ENCODE data around the gene COPS2. TPM values are rescaled to one million over a fixed set of nuclear protein-coding genes. Genes with fewer than 3 reads are reported as not detected.
"Not testable (repeated sequence)": the region's sequence is repeated elsewhere in the genome, so short reads cannot be mapped to it uniquely, and the experiment has no call there.

COPS2 gene
- total and polyA plus RNA-seq, 10 donors, result 21.0 to 58.4 (median 47.3) TPM

DNA sequence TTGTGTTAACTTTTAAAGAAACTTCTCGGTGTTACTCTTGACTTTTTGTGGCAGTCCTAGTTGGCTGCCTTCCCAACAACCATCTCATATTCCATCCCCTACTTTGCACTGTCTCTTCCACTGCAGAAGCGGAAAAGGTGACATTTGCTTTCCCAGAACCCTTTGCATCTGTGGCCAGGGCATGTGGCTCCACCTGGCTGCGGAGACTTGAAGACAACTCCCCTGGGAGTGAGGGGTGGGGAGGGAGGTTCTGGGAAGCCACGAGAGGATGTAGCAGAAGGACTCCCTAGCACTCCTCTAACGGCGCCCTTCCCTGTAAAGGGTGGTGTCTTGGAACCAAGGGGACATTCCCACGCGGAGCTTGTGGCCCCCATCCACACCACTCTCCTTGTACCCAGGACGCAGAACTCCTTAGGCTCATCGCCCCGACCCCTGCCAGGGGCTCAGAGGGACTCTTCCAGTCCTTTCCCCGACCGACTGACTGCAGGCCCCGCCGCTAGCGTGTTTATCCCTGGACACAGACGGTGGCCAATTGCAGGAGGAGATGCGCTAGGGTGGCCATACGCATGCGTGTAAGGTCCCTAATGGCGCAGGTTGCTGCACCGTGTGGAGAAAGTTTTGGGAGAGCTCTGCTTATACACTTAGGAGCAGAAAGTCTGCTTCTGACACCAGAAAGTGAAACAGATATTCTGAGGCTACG, 75.9 kb downstream of the COPS2 start:
- Histone ChIP-seq H3K27me3 (replicated peaks in 1 of 7) (no peaks in the 10 kb centered on the region), H3K9me3 (peaks cover 0 to 2% (median 0%) of the 10 kb centered on the region in 8 donors), H3K4me3 (no peak overlapping the region), H3K4me1 (no peaks in the 10 kb centered on the region), H3K36me3 (no peaks in the 10 kb centered on the region), H3K27ac (no peak overlapping the region)
- no peak for TF ChIP-seq POLR2A (IDR thresholded peaks at IDR 0.05)
- TF ChIP-seq, protein P1, sequence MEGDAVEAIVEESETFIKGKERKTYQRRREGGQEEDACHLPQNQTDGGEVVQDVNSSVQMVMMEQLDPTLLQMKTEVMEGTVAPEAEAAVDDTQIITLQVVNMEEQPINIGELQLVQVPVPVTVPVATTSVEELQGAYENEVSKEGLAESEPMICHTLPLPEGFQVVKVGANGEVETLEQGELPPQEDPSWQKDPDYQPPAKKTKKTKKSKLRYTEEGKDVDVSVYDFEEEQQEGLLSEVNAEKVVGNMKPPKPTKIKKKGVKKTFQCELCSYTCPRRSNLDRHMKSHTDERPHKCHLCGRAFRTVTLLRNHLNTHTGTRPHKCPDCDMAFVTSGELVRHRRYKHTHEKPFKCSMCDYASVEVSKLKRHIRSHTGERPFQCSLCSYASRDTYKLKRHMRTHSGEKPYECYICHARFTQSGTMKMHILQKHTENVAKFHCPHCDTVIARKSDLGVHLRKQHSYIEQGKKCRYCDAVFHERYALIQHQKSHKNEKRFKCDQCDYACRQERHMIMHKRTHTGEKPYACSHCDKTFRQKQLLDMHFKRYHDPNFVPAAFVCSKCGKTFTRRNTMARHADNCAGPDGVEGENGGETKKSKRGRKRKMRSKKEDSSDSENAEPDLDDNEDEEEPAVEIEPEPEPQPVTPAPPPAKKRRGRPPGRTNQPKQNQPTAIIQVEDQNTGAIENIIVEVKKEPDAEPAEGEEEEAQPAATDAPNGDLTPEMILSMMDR (IDR thresholded peaks at IDR 0.05 in 8 of 11, conservative IDR thresholded peaks at IDR 0.05 in 3 of 11), result no peak
- 90 to 94% (median 90%) methylated on average over 23 of the region's 23 CpGs for WGBS, 5 donors
- intact Hi-C loops (cut with DNase I; ENCODE audit: low total_unique reads), result no loop called here
- DNase-seq, result no peak

DNA sequence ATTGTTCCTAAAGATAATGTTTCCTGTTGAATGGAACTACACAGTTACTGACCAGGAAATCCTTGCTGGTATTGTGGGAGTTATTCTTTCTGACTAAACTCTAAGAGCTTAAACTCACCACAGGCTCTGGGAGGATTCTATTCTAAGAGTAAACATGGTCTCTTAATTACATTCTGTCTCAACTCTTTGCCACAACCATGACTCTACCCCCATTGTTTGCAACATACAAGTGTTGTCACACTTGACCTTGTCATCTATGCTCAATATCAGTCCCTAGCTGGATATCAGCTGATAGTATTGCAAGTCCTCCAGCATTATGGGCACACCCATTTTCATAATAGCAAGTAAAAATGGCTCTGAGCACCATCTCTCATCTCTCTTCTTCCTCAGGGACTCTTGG, 79.5 kb downstream of the COPS2 start:
- no peak for TF ChIP-seq POLR2A (IDR thresholded peaks at IDR 0.05)
- TF ChIP-seq, protein P1 (IDR thresholded peaks at IDR 0.05 in 8 of 11, conservative IDR thresholded peaks at IDR 0.05 in 3 of 11), result no peak
- TF ChIP-seq POLR2AphosphoS5 (IDR thresholded peaks at IDR 0.05), result no peak
- no peaks in the 10 kb centered on the region for H3K27me3 ChIP-seq (replicated peaks in 1 of 7)
- no peak overlapping the region for H3K27ac ChIP-seq
- no peaks in the 10 kb centered on the region for H3K36me3 ChIP-seq
- H3K4me1 ChIP-seq, result no peaks in the 10 kb centered on the region
- intact Hi-C loops (cut with DNase I; ENCODE audit: low total_unique reads), result no loop called here
- DNase-seq, result no peak
- peaks cover 0 to 5% (median 0%) of the 10 kb centered on the region in 8 donors for H3K9me3 ChIP-seq
- H3K4me3 ChIP-seq, result no peak overlapping the region

DNA sequence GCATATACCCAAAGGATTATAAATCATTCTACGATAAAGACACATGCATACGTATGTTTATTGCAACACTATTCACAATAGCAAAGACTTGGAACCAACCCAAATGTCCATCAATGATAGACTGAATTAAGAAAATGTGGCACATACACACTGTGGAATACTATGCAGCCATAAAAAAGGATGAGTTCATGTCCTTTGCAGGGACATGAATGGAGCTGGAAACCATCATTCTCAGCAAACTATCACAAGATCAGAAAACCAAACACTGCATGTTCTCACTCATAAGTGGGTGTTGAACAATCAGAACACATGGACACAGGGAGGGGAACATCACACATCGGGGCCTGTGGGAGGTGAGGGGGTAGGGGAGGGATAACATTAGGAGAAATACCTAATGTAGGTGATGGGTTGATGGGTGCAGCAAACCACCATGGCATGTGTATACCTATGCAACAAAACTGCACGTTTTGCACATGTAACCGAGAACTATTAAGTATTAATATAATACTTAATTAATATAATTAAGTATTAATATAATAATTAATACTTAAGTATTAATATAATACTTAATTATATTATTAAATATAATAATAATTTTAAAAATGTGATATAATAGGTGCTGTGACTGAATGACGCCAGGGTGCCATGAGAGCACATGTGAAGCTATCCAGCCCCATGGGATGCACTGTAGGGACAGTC, 80.7 kb downstream of the COPS2 start:
- H3K4me3 ChIP-seq; H3K36me3 ChIP-seq; DNase-seq; H3K27ac ChIP-seq; intact Hi-C loops (cut with DNase I; ENCODE audit: low total_unique reads); H3K4me1 ChIP-seq; H3K27me3 ChIP-seq (replicated peaks in 1 of 7); H3K9me3 ChIP-seq: not testable (repeated sequence)
- WGBS, 5 donors, result 91 to 94% (median 91%) methylated on average over 6 of the region's 6 CpGs

Small RNA genes within 50 kb of the gene (microRNA-seq; reads per million reads assigned to microRNA genes)
- 0 reads per million in 3 donors for gene MIR4716

Small RNA genes within 50 kb of the gene (small RNA-seq; reads per million reads assigned to genes)
- gene MIR4716 (0 reads per million in 4 donors), gene RF00019 (0 reads per million in 4 donors), gene RN7SL307P (0 reads per million in 4 donors)

Other genes with a start within 250 kb of the COPS2 start
- under 1 TPM in 2 of 7 donors, not detected in 5; 0.26 to 0.27 TPM for gene SHC4, start 191.7 kb downstream of the COPS2 start, total RNA-seq
- under 1 TPM; 0.20 to 0.42 (median 0.27) TPM for gene SHC4, start 191.7 kb downstream of the COPS2 start, polyA plus RNA-seq
- gene SECISBP2L, start 109.2 kb downstream of the COPS2 start, total RNA-seq, result 10 to 100 TPM; 36.7 to 58.7 (median 51.2) TPM
- 1 to 10 TPM; 5.6 to 8.7 (median 5.9) TPM for gene SECISBP2L, start 109.2 kb downstream of the COPS2 start, polyA plus RNA-seq
- 10 to 100 TPM; 27.5 to 60.8 (median 41.8) TPM for gene GALK2, start 14.6 kb upstream of the COPS2 start, total RNA-seq
- 10 to 100 TPM in 2 of 3 donors, 1 to 10 TPM in 1; 6.8 to 13.8 (median 10.4) TPM for gene GALK2, start 14.6 kb upstream of the COPS2 start, polyA plus RNA-seq

Measured in spleen (tissue), 11 donors.